Activated CD4-positive, alpha-beta T cell treated with anti-CD3 and anti-CD28 coated beads, Interleukin-2, amount 50 U/mL, for 24 hours (primary cell): Measurements from ENCODE around the gene LMNB1.
A peak's percentile ranks its signal among the peaks of the same experiment; 100 is the strongest.
"Not testable (repeated sequence)": the region's sequence is repeated elsewhere in the genome, so short reads cannot be mapped to it uniquely, and the experiment has no call there.

Experiments
- DNase-seq, 2 donors: peaks; one replicate each; pipeline ENCODE4 v3.0.0-alpha.2; 2020; ENCODE audit warnings: low read depth in 1 of 2, low spot score in 1 of 2

LMNB1 gene, protein sequence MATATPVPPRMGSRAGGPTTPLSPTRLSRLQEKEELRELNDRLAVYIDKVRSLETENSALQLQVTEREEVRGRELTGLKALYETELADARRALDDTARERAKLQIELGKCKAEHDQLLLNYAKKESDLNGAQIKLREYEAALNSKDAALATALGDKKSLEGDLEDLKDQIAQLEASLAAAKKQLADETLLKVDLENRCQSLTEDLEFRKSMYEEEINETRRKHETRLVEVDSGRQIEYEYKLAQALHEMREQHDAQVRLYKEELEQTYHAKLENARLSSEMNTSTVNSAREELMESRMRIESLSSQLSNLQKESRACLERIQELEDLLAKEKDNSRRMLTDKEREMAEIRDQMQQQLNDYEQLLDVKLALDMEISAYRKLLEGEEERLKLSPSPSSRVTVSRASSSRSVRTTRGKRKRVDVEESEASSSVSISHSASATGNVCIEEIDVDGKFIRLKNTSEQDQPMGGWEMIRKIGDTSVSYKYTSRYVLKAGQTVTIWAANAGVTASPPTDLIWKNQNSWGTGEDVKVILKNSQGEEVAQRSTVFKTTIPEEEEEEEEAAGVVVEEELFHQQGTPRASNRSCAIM

DNA sequence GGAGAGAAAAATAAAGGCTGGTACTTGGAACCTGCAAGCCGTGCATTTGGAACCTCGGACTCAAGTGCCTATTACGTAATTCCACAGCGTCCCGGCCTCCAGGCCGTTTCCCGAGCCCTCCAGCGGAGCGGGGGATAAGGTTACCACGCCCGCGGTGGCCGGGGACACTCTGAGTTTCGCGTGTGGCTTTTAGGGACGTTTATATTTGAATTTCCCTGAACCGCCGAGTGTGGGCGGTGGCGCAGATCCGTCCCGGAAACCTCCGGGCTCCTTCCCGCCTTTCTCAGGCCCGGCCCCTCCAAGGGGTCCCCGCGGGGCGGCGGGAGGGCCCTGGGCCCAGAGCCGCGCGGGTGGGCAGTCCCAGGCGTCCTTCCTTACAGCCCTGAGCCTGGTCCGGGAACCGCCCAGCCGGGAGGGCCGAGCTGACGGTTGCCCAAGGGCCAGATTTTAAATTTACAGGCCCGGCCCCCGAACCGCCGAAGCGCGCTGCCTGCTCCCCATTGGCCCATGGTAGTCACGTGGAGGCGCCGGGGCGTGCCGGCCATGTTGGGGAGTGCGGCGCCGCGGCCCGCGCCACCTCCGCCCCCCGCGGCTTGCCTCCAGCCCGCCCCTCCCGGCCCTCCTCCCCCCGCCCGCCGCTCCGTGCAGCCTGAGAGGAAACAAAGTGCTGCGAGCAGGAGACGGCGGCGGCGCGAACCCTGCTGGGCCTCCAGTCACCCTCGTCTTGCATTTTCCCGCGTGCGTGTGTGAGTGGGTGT, at the start of gene LMNB1:
TSS of gene LMNB1 (plus strand) at position 638 of the 758 bp plus-strand sequence. CDS start 373 bp downstream, outside the sequence.
- peak; percentile 90 to 91 for DNase-seq

DNA sequence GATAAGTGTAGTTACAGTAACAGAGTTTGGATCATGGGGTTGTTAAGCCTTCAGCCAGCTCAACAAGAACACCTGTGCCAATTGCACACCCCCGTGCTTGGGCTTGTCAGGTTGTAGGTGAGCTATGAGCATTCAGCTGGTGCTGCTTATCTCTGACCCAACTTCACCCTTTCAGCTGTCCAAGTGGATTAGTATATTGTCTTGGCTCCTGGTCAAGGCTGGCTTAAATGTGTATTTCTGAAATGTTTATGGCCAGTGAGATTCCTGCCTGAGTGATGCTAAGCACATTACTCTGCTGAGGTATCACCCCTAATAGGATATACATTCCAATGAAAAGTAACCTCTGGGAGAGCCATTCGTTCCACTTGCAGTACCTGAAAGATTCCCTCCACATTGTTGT, 44.2 kb upstream of the LMNB1 start:
- DNase-seq: no peak

DNA sequence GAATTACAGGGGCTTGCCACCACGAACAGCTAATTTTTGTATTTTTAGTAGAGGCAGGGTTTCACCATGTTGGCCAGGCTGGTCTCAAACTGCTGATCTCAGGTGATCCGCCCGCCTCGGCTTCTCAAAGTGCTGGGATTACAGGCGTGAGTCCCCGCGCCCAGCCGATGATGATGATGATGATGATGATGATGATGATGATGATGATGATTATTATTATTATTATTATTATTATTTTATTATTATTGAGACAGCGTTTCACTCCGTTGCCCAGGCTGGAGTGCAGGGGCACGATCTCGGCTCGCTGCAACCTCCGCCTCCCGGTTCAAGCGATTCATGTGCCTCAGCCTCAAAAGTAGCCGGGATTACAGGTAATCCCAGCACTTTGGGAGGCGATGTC, 42.4 kb upstream of the LMNB1 start:
- not testable (repeated sequence) for DNase-seq

DNA sequence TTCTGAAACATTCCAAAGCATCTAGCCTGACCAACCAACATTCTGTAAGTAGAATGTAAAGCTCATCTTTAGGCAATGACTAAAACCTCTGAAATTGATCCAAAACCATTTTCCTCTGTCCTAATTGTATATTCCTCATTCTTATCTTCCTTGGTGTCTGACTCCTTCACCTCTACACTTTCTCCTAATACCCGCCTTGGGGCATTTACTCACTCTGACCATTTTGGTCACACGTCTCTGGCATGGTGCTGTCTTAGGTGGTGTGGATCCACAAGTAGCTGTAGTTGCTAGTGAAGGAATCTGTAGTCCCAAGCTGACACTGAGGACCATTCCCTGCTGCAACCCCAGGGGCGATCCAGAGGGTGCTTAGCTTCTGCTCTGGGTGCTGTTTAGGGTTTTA, 40.8 kb upstream of the LMNB1 start:
- no peak for DNase-seq

DNA sequence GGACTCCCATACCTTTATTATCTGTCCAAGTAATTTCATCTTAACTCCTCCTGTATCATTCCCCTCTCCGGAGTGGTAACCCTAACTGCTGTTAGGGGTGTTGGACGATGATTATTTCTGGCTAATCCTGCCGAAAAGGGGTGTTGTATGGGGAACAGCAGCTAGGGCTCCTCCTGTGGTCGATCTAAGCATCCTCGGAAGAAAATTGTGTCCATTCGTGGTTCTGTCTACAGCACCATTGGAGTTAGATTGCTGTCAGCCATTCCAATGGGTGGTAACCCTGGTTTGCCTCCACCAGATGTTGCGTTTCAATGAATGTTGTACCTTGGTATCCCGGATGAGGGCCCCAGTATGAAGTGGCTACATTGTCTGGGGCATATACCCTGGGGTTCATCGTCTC, 35.6 kb upstream of the LMNB1 start:
- no peak for DNase-seq

DNA sequence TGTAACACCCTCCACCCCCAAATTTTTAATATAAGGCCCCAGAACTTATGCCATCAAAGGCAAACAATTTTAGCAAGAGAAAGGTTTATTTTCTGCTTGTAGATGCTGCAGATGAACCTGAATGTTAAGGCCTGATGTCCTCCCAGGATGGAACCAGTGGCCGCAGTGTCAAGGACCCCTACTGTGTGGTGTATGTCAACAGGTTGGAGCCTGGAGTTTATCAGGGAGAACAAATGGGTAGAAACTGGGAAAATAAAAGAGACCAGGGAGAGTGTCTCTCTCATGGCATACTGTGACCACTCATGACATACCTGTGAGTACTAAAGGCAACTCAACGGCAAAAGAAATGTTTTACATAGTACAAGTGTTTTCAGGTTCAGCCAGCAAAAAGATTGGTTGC, 34.5 kb upstream of the LMNB1 start:
- DNase-seq: no peak

DNA sequence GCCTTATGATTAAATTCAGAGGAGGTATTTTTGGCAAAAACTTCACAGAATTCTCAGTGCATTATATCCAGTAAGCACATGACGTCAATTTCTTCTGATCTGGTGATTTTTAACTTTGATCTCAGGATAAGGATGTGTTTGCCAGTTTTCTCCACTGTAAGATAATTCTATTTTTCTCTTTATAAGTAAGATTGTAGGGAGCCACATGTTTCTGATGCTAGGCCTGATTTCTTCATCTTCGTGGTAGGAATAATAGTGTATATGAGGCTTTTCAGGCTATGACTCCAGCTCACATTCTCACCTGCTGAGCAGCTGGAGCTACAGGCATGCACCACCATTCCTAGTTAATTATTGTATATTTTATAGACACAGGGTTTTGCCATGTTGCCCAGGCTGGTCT, 32.1 kb upstream of the LMNB1 start:
- DNase-seq: no peak

DNA sequence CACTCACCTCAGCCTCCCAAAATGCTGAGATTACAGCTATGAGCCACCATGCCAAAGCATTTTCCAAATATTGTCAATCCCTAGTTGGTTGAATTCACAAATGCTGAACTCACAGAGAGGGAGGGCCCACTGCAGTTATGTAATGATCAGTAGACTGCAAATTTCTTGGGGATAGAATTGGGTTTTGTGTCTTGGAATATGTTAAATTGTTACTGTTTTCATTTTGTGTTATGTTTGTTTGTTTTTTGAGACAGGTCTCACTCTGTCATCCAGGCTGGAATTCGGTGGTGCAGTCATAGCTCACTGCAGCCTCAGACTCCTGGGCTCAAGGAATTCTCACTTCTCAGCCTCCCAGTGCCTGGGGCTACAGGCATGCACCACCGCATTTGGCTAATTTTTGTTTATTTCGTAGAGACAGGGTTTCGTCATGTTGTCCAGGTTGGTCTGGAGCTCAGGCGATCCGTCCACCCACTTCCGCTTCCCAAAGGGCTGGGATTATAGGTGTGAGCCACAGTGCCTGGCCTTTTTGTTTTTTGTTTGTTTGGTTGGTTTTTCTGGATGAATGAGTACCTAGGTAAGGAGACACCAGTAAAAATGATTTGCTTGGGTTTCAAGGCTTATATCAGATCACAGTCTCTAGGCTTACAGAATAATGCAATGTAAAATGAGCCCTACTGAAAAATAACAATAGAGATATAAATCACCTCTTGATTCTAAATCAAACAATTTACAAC, 31.5 kb upstream of the LMNB1 start:
- no peak for DNase-seq

DNA sequence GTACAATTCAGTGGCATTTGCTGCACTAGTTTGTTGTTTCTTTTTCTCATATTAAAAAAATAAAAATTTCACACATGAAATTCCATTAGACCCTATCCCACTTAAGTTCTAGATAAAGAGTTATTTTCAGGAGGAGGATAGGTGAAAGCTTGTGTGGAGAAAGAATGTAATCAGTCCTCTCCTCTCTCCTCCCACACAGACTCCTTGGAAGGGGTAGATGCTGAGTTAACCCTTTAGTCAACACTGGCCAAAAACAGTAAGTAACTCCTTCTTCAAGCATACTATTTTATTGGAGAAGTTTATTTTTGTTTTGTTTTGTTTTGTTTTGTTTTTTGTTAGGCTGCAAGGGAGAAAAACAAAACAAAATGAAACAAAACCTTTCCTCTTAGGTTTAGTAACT, 30.6 kb upstream of the LMNB1 start:
- DNase-seq: no peak

DNA sequence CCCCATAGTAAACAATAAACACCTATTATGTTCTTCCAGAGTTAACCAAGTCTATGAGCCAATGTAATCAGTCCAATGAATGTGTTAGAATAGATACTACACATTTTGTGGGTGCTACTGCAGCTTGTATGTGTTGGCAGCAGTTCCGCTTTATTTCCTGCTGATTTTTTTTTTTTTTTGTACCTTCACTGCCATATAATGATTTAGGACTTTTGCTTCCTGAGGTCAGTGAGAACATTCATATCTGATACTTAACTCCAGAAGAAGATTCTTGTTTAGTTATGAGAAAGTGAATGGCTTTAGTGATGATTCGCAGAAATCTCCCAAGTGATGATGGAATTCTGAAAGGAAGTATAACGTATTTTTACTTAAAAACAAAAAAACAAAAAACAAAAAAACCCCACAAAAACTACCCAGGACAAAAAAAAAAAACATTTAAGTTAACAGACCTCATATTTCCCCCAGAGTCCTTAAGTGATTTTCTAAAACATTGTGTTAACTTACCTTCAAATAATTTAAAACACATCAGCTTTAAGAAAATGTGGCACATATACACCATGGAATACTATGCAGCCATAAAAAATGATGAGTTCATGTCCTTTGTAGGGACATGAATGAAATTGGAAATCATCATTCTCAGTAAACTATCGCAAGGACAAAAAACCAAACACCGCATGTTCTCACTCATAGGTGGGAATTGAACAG, 24.7 kb upstream of the LMNB1 start:
- DNase-seq: no peak

DNA sequence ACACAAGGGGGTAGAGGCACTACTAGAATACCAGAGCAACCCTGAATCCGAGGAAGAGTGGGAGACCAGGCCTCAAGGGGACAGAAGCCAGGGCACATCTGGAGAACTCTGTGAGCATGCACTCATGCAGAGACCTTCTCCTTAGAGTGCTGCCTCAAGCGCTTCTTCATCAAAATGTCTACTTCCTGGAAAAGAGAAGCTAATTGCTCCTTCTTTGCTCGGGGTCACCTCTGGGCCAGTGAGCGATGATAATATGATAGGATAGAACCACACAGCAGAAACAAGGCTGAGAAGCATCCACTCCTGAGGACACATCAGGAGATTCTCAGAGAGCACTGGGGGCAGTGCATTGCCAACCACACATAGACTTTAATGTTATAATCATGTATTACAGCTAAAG, 23.7 kb upstream of the LMNB1 start:
- no peak for DNase-seq

DNA sequence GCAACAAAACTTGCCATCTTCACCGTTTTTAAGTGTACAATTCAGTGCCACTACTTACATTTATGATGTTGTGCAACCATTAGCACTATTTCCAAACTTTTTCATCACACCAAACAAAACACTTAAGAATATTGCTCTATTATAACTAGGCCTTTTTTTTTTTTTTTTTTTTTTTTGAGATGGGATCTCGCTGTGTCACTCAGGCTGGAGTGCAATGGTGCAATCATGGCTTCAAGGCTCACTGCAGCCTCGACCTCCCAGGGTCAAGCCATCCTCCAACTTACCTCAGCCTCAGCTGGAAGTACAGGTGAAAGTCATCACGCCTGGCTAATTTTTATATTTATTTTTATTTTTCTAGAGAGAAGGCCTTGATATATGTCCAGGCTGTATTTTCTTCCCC, 22.3 kb upstream of the LMNB1 start:
- DNase-seq: no peak

DNA sequence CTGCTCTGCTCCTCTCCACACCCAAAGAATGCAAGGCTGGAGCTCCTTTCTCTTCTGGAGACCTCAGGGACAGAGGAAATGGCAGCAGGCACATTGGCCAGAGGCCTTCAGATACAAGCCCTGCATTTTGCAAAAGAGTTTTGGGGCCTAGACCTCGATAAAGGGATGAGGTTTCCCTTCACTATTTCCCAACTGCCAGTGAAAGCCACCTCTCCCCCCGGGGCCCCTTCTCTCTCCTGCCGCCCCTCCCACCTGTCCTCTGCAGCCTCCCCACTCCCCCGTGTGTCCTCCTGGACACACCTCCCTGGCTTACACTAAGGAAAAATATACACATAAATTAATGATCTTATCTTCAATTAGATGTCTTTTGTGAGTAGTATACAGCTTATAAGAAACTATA, 21.3 kb upstream of the LMNB1 start:
- no peak for DNase-seq

DNA sequence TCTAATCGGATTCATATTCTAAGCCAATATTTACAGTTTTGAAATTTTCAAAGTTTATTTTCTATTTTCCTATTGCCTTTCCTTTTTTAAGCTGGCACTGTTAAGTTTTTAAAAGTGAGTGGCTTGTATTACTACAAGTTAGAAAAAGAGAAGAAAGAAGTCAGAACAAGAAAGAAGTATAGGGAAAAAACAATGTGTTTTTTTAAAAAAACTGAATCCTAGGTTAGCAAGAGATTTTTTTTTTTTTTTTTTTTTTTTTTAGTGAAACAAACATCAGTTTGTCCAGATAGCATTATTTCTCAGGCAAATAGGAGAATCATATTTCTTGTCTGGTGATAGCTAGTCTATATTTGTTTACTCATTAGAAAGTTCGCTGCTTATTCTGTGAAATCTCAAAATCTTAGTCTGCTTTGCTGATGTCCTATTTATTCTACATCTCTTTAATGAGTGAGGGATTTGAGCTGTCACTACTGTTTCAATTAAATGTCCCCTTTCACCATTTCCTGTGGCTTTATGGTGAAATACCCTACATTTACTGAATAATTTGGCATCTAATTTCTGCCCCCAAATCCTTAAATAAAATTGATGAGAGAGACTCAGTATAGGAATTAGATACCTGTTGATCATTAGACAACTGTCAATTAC, 19.1 kb upstream of the LMNB1 start:
- no peak for DNase-seq

DNA sequence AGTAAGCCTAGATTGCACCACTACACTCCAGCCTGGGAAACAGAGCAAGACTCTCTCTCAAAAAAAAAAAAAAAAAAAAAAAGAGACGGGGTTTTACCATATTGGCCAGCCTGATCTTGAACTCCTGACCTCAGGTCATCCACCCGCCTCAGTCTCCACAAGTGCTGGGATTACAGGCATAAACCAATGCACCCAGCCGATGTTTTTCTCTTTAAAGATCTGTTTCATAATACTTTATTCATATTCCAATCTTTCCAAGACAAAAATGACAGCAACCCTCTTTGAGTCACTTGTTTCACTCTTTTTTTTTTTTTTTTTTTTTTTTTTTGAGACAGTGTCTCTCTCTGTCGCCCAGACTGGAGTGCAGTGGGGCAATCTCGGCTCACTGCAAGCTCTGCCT, 13.6 kb upstream of the LMNB1 start:
- DNase-seq: no peak

DNA sequence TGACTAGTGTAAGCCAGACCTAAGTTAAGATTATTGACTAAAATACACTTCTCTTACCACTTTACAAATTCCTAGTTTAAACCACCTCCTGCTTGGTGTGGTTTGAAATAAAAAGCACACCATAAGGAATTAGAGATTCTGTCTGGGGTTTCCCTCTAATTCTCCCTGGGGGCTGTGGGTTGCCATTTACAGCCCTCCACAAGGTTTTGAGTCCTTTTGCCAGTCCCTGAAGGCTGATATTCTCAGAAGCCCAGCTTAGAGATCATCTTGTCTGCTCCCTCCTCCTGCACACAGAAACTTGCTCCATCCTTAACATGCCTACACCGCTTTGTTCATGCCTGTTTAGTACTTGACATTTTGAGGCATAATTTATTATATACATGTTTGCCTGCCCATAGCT, 7.2 kb upstream of the LMNB1 start:
- DNase-seq: no peak

DNA sequence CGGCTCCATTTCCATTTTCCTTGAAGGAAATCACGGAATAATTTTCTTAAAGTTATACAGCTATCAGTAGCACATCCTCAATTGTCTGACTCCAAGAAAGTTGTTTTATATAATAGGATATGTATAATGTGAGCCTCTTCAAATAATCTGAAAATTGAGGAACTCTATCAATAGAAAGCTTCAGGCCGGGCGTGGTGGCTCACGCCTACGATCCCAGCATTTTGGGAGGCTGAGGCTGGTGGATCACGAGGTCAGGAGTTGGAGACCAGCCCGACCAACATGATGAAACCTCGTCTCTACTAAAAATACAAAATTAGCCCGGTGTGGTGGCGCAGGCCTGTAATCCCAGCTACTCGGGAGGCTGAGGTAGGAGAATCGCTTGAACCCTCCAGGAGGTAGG, 3.4 kb upstream of the LMNB1 start:
- DNase-seq: not testable (repeated sequence)

DNA sequence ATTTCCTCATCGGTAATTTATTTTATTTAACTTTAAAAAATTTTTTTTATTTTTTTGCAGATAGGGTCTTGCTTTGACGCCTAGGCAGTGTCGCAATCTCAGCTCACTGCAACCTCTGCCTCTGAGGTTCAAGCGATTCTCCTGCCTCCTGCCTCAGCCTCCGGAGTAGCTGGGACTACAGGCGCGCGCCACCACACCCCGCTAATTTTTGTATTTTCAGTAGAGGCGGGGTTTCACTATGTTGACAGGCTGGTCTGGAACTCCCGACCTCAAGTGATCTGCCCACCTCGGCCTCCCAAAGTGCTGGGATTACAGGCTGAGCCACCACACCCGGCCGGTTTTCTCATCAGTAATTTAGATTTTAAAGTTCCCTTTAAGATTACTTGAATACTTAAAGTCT, 2.3 kb upstream of the LMNB1 start:
- DNase-seq: not testable (repeated sequence)

DNA sequence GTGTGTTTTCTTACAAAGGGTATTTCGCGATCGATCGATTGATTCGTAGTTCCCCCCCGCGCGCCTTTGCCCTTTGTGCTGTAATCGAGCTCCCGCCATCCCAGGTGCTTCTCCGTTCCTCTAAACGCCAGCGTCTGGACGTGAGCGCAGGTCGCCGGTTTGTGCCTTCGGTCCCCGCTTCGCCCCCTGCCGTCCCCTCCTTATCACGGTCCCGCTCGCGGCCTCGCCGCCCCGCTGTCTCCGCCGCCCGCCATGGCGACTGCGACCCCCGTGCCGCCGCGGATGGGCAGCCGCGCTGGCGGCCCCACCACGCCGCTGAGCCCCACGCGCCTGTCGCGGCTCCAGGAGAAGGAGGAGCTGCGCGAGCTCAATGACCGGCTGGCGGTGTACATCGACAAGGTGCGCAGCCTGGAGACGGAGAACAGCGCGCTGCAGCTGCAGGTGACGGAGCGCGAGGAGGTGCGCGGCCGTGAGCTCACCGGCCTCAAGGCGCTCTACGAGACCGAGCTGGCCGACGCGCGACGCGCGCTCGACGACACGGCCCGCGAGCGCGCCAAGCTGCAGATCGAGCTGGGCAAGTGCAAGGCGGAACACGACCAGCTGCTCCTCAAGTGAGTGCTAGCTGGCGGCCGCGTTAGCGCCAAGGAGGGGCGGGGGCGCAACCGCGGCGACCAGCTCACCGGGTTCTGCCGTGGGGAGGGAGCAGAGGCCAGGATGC, 480 bp downstream of the LMNB1 start:
- DNase-seq: peak; percentile 36 to 41
